ENCODE data around the gene NSUN3.

DNA sequence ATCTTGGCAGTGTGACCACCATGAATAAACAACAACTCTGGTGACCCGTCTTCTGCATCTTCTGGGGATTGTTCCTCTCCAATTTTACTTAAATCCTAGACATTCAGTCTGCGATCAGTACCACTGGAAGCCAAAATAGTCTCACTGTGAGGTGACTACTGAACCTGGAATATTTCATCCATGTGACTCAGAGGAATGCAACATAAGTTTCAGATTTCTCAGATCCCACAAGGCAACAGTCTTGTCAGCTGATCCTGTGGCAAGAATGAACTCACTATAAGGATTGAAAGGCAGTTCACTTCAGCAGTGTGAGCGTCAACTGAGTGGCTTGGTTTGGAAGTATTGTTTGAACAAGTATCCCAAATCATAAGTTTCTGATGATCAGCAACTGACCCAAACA lies 13.2 kb downstream of the NSUN3 start:
- TF ChIP-seq, protein P1, sequence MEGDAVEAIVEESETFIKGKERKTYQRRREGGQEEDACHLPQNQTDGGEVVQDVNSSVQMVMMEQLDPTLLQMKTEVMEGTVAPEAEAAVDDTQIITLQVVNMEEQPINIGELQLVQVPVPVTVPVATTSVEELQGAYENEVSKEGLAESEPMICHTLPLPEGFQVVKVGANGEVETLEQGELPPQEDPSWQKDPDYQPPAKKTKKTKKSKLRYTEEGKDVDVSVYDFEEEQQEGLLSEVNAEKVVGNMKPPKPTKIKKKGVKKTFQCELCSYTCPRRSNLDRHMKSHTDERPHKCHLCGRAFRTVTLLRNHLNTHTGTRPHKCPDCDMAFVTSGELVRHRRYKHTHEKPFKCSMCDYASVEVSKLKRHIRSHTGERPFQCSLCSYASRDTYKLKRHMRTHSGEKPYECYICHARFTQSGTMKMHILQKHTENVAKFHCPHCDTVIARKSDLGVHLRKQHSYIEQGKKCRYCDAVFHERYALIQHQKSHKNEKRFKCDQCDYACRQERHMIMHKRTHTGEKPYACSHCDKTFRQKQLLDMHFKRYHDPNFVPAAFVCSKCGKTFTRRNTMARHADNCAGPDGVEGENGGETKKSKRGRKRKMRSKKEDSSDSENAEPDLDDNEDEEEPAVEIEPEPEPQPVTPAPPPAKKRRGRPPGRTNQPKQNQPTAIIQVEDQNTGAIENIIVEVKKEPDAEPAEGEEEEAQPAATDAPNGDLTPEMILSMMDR (IDR thresholded peaks at IDR 0.05), result no peak
- TF ChIP-seq RFX5 (IDR thresholded peaks at IDR 0.05; ENCODE audit: low read length), result no peak
- no peak for TF ChIP-seq POLR2AphosphoS5 (IDR thresholded peaks at IDR 0.05; ENCODE audit: low read depth, low read length)
- no peak for TF ChIP-seq SMC3 (IDR thresholded peaks at IDR 0.05; ENCODE audit: low read depth, low read length)
- no peak for TF ChIP-seq NRF1 (IDR thresholded peaks at IDR 0.05; ENCODE audit: low read depth, low read length)
- TF ChIP-seq YY1 (IDR thresholded peaks at IDR 0.05; ENCODE audit: low read depth), result no peak
- TF ChIP-seq, protein P2, sequence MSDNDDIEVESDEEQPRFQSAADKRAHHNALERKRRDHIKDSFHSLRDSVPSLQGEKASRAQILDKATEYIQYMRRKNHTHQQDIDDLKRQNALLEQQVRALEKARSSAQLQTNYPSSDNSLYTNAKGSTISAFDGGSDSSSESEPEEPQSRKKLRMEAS (IDR thresholded peaks at IDR 0.05; ENCODE audit: low read depth), result no peak
- TF ChIP-seq RAD21 (IDR thresholded peaks at IDR 0.05; ENCODE audit: low read length), result no peak
- no peak for TF ChIP-seq GATA2 (CRISPR knock-in tag; IDR thresholded peaks at IDR 0.05)
- TF ChIP-seq, protein P3, sequence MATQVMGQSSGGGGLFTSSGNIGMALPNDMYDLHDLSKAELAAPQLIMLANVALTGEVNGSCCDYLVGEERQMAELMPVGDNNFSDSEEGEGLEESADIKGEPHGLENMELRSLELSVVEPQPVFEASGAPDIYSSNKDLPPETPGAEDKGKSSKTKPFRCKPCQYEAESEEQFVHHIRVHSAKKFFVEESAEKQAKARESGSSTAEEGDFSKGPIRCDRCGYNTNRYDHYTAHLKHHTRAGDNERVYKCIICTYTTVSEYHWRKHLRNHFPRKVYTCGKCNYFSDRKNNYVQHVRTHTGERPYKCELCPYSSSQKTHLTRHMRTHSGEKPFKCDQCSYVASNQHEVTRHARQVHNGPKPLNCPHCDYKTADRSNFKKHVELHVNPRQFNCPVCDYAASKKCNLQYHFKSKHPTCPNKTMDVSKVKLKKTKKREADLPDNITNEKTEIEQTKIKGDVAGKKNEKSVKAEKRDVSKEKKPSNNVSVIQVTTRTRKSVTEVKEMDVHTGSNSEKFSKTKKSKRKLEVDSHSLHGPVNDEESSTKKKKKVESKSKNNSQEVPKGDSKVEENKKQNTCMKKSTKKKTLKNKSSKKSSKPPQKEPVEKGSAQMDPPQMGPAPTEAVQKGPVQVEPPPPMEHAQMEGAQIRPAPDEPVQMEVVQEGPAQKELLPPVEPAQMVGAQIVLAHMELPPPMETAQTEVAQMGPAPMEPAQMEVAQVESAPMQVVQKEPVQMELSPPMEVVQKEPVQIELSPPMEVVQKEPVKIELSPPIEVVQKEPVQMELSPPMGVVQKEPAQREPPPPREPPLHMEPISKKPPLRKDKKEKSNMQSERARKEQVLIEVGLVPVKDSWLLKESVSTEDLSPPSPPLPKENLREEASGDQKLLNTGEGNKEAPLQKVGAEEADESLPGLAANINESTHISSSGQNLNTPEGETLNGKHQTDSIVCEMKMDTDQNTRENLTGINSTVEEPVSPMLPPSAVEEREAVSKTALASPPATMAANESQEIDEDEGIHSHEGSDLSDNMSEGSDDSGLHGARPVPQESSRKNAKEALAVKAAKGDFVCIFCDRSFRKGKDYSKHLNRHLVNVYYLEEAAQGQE (IDR thresholded peaks at IDR 0.05; ENCODE audit: low read depth, low read length), result no peak
- TF ChIP-seq, protein P4, sequence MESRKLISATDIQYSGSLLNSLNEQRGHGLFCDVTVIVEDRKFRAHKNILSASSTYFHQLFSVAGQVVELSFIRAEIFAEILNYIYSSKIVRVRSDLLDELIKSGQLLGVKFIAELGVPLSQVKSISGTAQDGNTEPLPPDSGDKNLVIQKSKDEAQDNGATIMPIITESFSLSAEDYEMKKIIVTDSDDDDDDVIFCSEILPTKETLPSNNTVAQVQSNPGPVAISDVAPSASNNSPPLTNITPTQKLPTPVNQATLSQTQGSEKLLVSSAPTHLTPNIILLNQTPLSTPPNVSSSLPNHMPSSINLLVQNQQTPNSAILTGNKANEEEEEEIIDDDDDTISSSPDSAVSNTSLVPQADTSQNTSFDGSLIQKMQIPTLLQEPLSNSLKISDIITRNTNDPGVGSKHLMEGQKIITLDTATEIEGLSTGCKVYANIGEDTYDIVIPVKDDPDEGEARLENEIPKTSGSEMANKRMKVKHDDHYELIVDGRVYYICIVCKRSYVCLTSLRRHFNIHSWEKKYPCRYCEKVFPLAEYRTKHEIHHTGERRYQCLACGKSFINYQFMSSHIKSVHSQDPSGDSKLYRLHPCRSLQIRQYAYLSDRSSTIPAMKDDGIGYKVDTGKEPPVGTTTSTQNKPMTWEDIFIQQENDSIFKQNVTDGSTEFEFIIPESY (IDR thresholded peaks at IDR 0.05; ENCODE audit: borderline replicate concordance, low read depth), result no peak
- TF ChIP-seq, protein P5, sequence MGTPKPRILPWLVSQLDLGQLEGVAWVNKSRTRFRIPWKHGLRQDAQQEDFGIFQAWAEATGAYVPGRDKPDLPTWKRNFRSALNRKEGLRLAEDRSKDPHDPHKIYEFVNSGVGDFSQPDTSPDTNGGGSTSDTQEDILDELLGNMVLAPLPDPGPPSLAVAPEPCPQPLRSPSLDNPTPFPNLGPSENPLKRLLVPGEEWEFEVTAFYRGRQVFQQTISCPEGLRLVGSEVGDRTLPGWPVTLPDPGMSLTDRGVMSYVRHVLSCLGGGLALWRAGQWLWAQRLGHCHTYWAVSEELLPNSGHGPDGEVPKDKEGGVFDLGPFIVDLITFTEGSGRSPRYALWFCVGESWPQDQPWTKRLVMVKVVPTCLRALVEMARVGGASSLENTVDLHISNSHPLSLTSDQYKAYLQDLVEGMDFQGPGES (IDR thresholded peaks at IDR 0.05; ENCODE audit: low read depth, low read length), result no peak
- TF ChIP-seq FOXM1 (IDR thresholded peaks at IDR 0.05; ENCODE audit: low read depth), result no peak
- no peak for TF ChIP-seq TEAD4 (IDR thresholded peaks at IDR 0.05; ENCODE audit: borderline replicate concordance, insufficient read depth)
